Mesenchymal stem cell (in vitro differentiated cells and primary cell): ENCODE data around the gene ZFAND6.

ENCODE experiments used
- DNase-seq: peaks from one replicate; pipeline ENCODE4 v3.0.0-alpha.2; 2013
- H2AFZ ChIP-seq: one replicate; pipeline ENCODE4 v1.6.1; 2013; ENCODE audit warnings: low read depth, mild to moderate bottlenecking, control low read depth, inconsistent platforms, low read length, moderate library complexity
- H2AK5ac ChIP-seq: 2 replicates; pipeline ENCODE4 v1.6.1; 2013; ENCODE audit warnings: low read length, moderate library complexity, mild to moderate bottlenecking, inconsistent platforms; ENCODE audit not compliant: severe bottlenecking
- H2BK120ac ChIP-seq: one replicate; pipeline ENCODE4 v1.6.1; 2013; ENCODE audit warnings: low read depth, mild to moderate bottlenecking, inconsistent platforms, low read length, moderate library complexity
- H2BK12ac ChIP-seq, 2 experiments: one replicate each; pipeline ENCODE4 v1.6.1; 2013; ENCODE audit warnings: inconsistent platforms in 2 of 2, low read length in 2 of 2, mild to moderate bottlenecking in 2 of 2, moderate library complexity in 2 of 2, control low read depth in 1 of 2
- H2BK15ac ChIP-seq: one replicate; pipeline ENCODE4 v1.6.1; 2013; ENCODE audit warnings: mild to moderate bottlenecking, low read depth, inconsistent platforms; ENCODE audit not compliant: poor library complexity, severe bottlenecking
- H2BK5ac ChIP-seq: 2 replicates; pipeline ENCODE4 v1.6.1; 2013; ENCODE audit warnings: low read depth, mild to moderate bottlenecking, low read length, control low read depth, inconsistent platforms; ENCODE audit not compliant: poor library complexity, severe bottlenecking
- H3K14ac ChIP-seq, 2 experiments: one replicate each; pipeline ENCODE4 v1.6.1; 2013; ENCODE audit warnings: inconsistent platforms in 2 of 2, low read length in 2 of 2, control low read depth in 1 of 2, mild to moderate bottlenecking in 1 of 2, moderate library complexity in 1 of 2
- H3K18ac ChIP-seq, 2 experiments: one replicate each; pipeline ENCODE4 v1.6.1; 2013; ENCODE audit warnings: inconsistent platforms in 2 of 2, low read length in 2 of 2, control low read depth in 1 of 2, low read depth in 1 of 2, mild to moderate bottlenecking in 1 of 2
- H3K23ac ChIP-seq, 2 experiments: one replicate each; pipeline ENCODE4 v1.6.1; 2013; ENCODE audit warnings: inconsistent platforms in 2 of 2, low read length in 2 of 2, mild to moderate bottlenecking in 2 of 2, moderate library complexity in 2 of 2, control low read depth in 1 of 2
- H3K27ac ChIP-seq: 2 replicates; pipeline ENCODE4 v1.5.1; 2013; ENCODE audit warnings: mild to moderate bottlenecking, moderate library complexity, low read length, control low read depth, inconsistent platforms; ENCODE audit not compliant: poor library complexity, severe bottlenecking
- H3K27me3 ChIP-seq, 2 experiments: 2 replicates each; pipeline versions ENCODE4 v1.6.1 to v1.7.0; 2013; ENCODE audit warnings: low read length in 2 of 2, mild to moderate bottlenecking in 2 of 2, moderate library complexity in 2 of 2, control low read depth in 1 of 2, inconsistent platforms in 1 of 2; ENCODE audit not compliant: control insufficient read depth in 1 of 2, insufficient read depth in 1 of 2
- H3K36me3 ChIP-seq, 2 experiments: 2 replicates each; pipeline versions ENCODE4 v1.6.1 to v1.7.0; 2013; ENCODE audit warnings: low read length in 2 of 2, control low read depth in 1 of 2, inconsistent platforms in 1 of 2, low read depth in 1 of 2, mild to moderate bottlenecking in 1 of 2; ENCODE audit not compliant: insufficient read depth in 2 of 2, control insufficient read depth in 1 of 2
- H3K4ac ChIP-seq, 2 experiments: one replicate each; pipeline ENCODE4 v1.6.1; 2013; ENCODE audit warnings: inconsistent platforms in 2 of 2, low read length in 2 of 2, mild to moderate bottlenecking in 2 of 2, moderate library complexity in 2 of 2, control low read depth in 1 of 2, low read depth in 1 of 2
- H3K4me1 ChIP-seq: 2 replicates; pipeline ENCODE4 v1.6.1; 2013; ENCODE audit warnings: low read depth, low read length, control low read depth; ENCODE audit not compliant: control insufficient read depth, insufficient read depth
- H3K4me2 ChIP-seq: 2 replicates; pipeline ENCODE4 v1.6.1; 2013; ENCODE audit warnings: low read length, mild to moderate bottlenecking, inconsistent platforms; ENCODE audit not compliant: poor library complexity, severe bottlenecking
- H3K4me3 ChIP-seq, 2 experiments: 2 replicates each; pipeline versions ENCODE4 v1.5.1 to v1.7.0; 2013; ENCODE audit warnings: low read length in 2 of 2, mild to moderate bottlenecking in 2 of 2, control low read depth in 1 of 2, low read depth in 1 of 2; ENCODE audit not compliant: insufficient read depth in 1 of 2
- H3K79me1 ChIP-seq: replicated peaks from 2 replicates; pipeline ENCODE4 v1.6.1; 2013; ENCODE audit warnings: mild to moderate bottlenecking, control low read depth, low read length, inconsistent platforms; ENCODE audit not compliant: poor library complexity, severe bottlenecking
- H3K9ac ChIP-seq: 2 replicates; pipeline ENCODE4 v1.7.0; 2013; ENCODE audit warnings: mild to moderate bottlenecking, low read length, moderate library complexity
- H3K9me3 ChIP-seq: 2 replicates; pipeline ENCODE4 v1.7.0; 2013; ENCODE audit warnings: mild to moderate bottlenecking, low read length; ENCODE audit not compliant: control insufficient read depth
- H4K8ac ChIP-seq: one replicate; pipeline ENCODE4 v1.6.1; 2013; ENCODE audit warnings: inconsistent platforms, mild to moderate bottlenecking, low read length, moderate library complexity
- H4K91ac ChIP-seq: one replicate; pipeline ENCODE4 v1.6.1; 2013; ENCODE audit warnings: mild to moderate bottlenecking, low read length, inconsistent platforms
- WGBS: methylation state at CpG from one replicate; pipeline ENCODE4 v1.1.7; 2013; ENCODE audit warnings: mixed read lengths; 5-methylcytosine and 5-hydroxymethylcytosine counted together

Gene ZFAND6

DNA sequence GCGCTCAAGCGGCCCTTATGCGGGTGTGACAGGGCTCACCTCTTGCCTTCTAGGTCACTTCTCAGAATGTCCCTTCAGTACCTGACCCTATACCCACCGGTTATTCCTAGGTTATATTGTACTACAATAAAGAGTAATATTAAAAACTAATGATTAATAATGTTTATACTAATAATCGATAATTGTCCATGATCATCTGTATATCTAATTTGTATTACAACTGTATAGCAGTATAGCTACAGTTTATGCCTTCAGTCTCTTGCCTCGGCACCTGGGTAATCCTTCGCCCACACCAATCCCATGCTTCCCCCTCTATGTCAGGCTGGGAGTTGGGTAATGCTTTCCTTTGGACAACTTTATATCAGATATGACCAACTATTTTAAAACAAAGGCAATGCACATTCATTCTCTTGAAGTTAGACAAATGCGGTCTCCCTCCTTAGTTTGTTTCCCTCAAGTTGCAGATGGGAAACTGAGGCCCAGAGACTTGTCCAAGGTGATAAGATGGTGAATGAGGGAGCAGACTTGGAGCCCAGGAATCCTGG is 96.8 kb downstream of the ZFAND6 start:
- Histone ChIP-seq H2AFZ (no peak overlapping the region), H3K36me3 (peaks cover 18 to 22% of the 10 kb centered on the region in 2 experiments), H2BK120ac (peak overlapping the region; percentile 80), H3K18ac (no peak overlapping the region), H3K4me1 (peaks cover 26% of the 10 kb centered on the region), H3K27ac (no peak overlapping the region), H2BK5ac (no peak overlapping the region), H2BK15ac (no peak overlapping the region), H3K23ac (no peak overlapping the region), H3K9ac (no peak overlapping the region), H3K79me1 (peaks cover 35% of the 10 kb centered on the region), H3K4me2 (no peak overlapping the region), H2AK5ac (no peak overlapping the region), H3K27me3 (no peaks in the 10 kb centered on the region), H3K4ac (peak overlapping the region in 1 of 2 experiments; percentile 47), H2BK12ac (peak overlapping the region in 1 of 2 experiments; percentile 76), H3K9me3 (no peaks in the 10 kb centered on the region), H4K91ac (no peak overlapping the region), H4K8ac (no peak overlapping the region), H3K14ac (no peak overlapping the region), H3K4me3 (no peak overlapping the region)
- no peak for DNase-seq
- 80% methylated on average over 5 of the region's 8 CpGs for WGBS

DNA sequence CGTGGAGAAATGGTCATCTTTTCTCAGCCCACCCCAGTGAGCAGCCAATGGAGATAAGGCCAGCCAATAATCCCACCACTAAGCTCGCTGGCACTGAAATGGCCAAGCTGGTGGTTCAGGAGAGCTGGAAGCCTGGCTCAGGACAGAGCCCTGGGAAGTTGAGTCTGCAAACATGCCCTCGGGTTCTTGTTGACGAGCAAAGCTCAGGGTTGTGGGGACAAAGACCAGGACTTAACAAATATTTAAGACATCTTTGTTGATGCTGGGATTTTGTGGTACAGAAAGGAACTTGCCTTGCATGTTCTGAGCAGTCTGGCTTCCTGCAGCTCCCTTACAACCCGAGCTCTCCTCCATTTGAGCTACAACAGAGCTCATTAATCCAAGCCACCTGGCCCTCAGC is 97.7 kb downstream of the ZFAND6 start:
- H3K4me3 ChIP-seq, result no peak overlapping the region
- H3K27ac ChIP-seq, result no peak overlapping the region
- DNase-seq, result no peak
- peaks cover 26 to 30% of the 10 kb centered on the region in 2 experiments for H3K36me3 ChIP-seq
- peak overlapping the region in 1 of 2 experiments; percentile 17 for H2BK12ac ChIP-seq
- no peak overlapping the region for H3K4me2 ChIP-seq
- peaks cover 26% of the 10 kb centered on the region for H3K4me1 ChIP-seq
- no peak overlapping the region for H2AFZ ChIP-seq
- no peak overlapping the region for H3K14ac ChIP-seq
- H3K23ac ChIP-seq, result no peak overlapping the region
- H3K9ac ChIP-seq, result no peak overlapping the region
- WGBS, result 96% methylated on average over 5 of the region's 5 CpGs
- H2BK15ac ChIP-seq, result peak overlapping the region; percentile 17
- H2BK5ac ChIP-seq, result no peak overlapping the region
- no peaks in the 10 kb centered on the region for H3K9me3 ChIP-seq
- H3K4ac ChIP-seq, result peak overlapping the region in 1 of 2 experiments; percentile 61
- H3K27me3 ChIP-seq, result no peaks in the 10 kb centered on the region
- H4K91ac ChIP-seq, result peak overlapping the region; percentile 71
- H3K18ac ChIP-seq, result peak overlapping the region; percentile 3 to 41
- H2BK120ac ChIP-seq, result no peak overlapping the region
- H3K79me1 ChIP-seq, result peaks cover 35% of the 10 kb centered on the region
- H2AK5ac ChIP-seq, result no peak overlapping the region
- H4K8ac ChIP-seq, result peak overlapping the region; percentile 70

- H2BK5ac ChIP-seq, result no peak overlapping the region
- peak overlapping the region; percentile 87 for H2BK120ac ChIP-seq
- H2BK15ac ChIP-seq, result no peak overlapping the region
- H3K4me1 ChIP-seq, result peaks cover 20% of the 10 kb centered on the region
- H4K8ac ChIP-seq, result peak overlapping the region; percentile 49
- no peaks in the 10 kb centered on the region for H3K9me3 ChIP-seq
- H3K36me3 ChIP-seq, result peaks cover 41 to 47% of the 10 kb centered on the region in 2 experiments
- no peaks in the 10 kb centered on the region for H3K27me3 ChIP-seq
- no peak overlapping the region for H2AK5ac ChIP-seq
- no peak for DNase-seq
- no peak overlapping the region for H3K14ac ChIP-seq
- no peak overlapping the region for H3K27ac ChIP-seq
- H3K4ac ChIP-seq, result peak overlapping the region; percentile 10 to 21
- H4K91ac ChIP-seq, result no peak overlapping the region
- 98% methylated on average over 5 of the region's 5 CpGs for WGBS
- H3K4me2 ChIP-seq, result no peak overlapping the region
- peaks cover 29% of the 10 kb centered on the region for H3K79me1 ChIP-seq
- no peak overlapping the region for H3K23ac ChIP-seq
- H3K9ac ChIP-seq, result no peak overlapping the region
- no peak overlapping the region for H3K4me3 ChIP-seq
- H2AFZ ChIP-seq, result no peak overlapping the region
- H2BK12ac ChIP-seq, result peak overlapping the region; percentile 70 to 99
- H3K18ac ChIP-seq, result no peak overlapping the region
Observed at GRCh38 chr15:80159301-80159700, 99.8 kb downstream of the ZFAND6 start.

DNA sequence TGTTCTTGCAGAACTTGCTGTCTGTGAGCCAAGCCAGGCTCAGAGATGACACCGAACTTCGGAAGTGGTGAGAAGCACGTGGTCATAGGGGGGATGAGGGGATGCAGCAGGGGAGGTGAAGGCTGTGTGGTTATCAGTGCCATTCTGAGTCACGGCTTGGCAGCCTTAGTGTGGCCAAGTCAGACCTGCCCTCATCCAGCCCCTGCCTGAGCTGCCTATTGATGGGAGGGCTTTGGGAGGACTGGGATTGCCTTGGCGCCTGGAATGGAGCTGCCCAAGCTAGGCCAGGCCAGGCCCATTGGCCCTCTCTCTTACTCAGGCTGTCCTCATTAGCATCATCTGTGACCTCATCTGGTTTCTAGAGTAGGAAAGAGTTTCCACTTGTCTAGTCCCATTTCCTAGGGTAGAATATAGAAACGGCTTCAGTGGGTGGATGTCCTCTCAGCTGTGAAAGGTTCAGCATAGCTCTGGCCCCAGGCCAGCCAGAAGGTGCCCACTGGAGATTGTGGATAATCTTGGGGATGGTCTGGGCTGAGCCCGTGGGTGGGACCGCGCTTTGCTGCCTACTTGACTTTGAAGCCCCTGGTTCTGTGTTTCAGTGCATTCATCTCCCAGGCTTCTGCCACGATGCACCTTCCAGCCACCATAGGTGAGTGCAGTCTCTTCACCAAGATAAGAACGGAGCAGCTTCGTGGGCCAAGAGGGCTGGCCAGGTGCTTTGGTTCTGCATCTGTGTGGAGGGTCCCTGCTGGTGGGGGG is 100.5 kb downstream of the ZFAND6 start:
- Histone ChIP-seq H3K23ac (peak overlapping the region in 1 of 2 experiments; percentile 67), H3K36me3 (peaks cover 38 to 52% of the 10 kb centered on the region in 2 experiments), H2AK5ac (peak overlapping the region; percentile 51), H3K18ac (peak overlapping the region; percentile 89 to 96), H3K4me3 (peak overlapping the region in 1 of 2 experiments; percentile 9), H3K14ac (peak overlapping the region in 1 of 2 experiments; percentile 93), H3K9ac (peak overlapping the region; percentile 45), H2BK15ac (peak overlapping the region; percentile 90), H2BK120ac (peak overlapping the region; percentile 87), H3K27me3 (no peaks in the 10 kb centered on the region), H3K27ac (peak overlapping the region; percentile 73), H2AFZ (no peak overlapping the region), H3K4me2 (no peak overlapping the region), H3K4ac (peak overlapping the region; percentile 95 to 97), H2BK5ac (peak overlapping the region; percentile 25), H2BK12ac (peak overlapping the region; percentile 99), H3K9me3 (no peaks in the 10 kb centered on the region), H3K4me1 (peaks cover 15% of the 10 kb centered on the region), H4K8ac (peak overlapping the region; percentile 94), H4K91ac (peak overlapping the region; percentile 92), H3K79me1 (peaks cover 22% of the 10 kb centered on the region)
- DNase-seq, result peak; percentile 46
- 91% methylated on average over 12 of the region's 12 CpGs for WGBS
